H9 (cell line): ENCODE results near the gene SLC26A2. TPM values are rescaled to one million over a fixed set of nuclear protein-coding genes. Genes with fewer than 3 reads are reported as not detected.

Experiments used
- DNase-seq: peaks from one replicate; pipeline ENCODE4 v3.0.0-alpha.2; 2017
- H2AFZ ChIP-seq: one replicate; pipeline ENCODE4 v1.6.1; 2013; ENCODE audit warnings: mild to moderate bottlenecking, low read length, control low read depth, moderate library complexity
- H2AK5ac ChIP-seq: 2 replicates; pipeline ENCODE4 v1.6.1; 2013; ENCODE audit warnings: low read length, control low read depth, mixed read lengths; ENCODE audit not compliant: insufficient read length
- H2BK120ac ChIP-seq: one replicate; pipeline ENCODE4 v1.6.1; 2013; ENCODE audit warnings: low read depth, mild to moderate bottlenecking, low read length, control low read depth, inconsistent platforms; ENCODE audit not compliant: poor library complexity, severe bottlenecking
- H2BK12ac ChIP-seq: 2 replicates; pipeline ENCODE4 v1.6.1; 2013; ENCODE audit warnings: low read length, control low read depth, mixed read lengths, low read depth; ENCODE audit not compliant: insufficient read length
- H2BK15ac ChIP-seq: 2 replicates; pipeline ENCODE4 v1.6.1; 2013; ENCODE audit warnings: low read depth, low read length, control low read depth
- H2BK20ac ChIP-seq: one replicate; pipeline ENCODE4 v1.6.1; 2013; ENCODE audit warnings: low read depth, mild to moderate bottlenecking, low read length, control low read depth, inconsistent platforms; ENCODE audit not compliant: poor library complexity, severe bottlenecking
- H2BK5ac ChIP-seq: 2 replicates; pipeline ENCODE4 v1.6.1; 2013; ENCODE audit warnings: low read length, control low read depth, mixed read lengths; ENCODE audit not compliant: insufficient read length
- H3K14ac ChIP-seq: 2 replicates; pipeline ENCODE4 v1.6.1; 2013; ENCODE audit warnings: low read length, control low read depth; ENCODE audit not compliant: insufficient read depth
- H3K18ac ChIP-seq: 2 replicates; pipeline ENCODE4 v1.6.1; 2013; ENCODE audit warnings: low read depth, mild to moderate bottlenecking, mixed read lengths, low read length, control low read depth; ENCODE audit not compliant: insufficient read length
- H3K23ac ChIP-seq: 2 replicates; pipeline ENCODE4 v1.6.1; 2013; ENCODE audit warnings: low read length, control low read depth, mixed read lengths, low read depth; ENCODE audit not compliant: insufficient read length
- H3K23me2 ChIP-seq: 2 replicates; pipeline ENCODE4 v1.6.1; 2013; ENCODE audit warnings: low read depth, mild to moderate bottlenecking, mixed read lengths, low read length, control low read depth; ENCODE audit not compliant: insufficient read length, poor library complexity, severe bottlenecking
- H3K27ac ChIP-seq: 2 replicates; pipeline ENCODE4 v1.5.1; 2013; ENCODE audit warnings: low read length, control low read depth, mixed read lengths, low read depth; ENCODE audit not compliant: insufficient read length
- H3K27me3 ChIP-seq: 2 replicates; pipeline ENCODE4 v1.6.1; 2013; ENCODE audit warnings: low read length, control low read depth, inconsistent platforms; ENCODE audit not compliant: insufficient read depth
- H3K4ac ChIP-seq: 2 replicates; pipeline ENCODE4 v1.6.1; 2013; ENCODE audit warnings: low read depth, mild to moderate bottlenecking, control low read depth, inconsistent platforms, low read length, moderate library complexity
- H3K4me1 ChIP-seq: 2 replicates; pipeline ENCODE4 v1.6.1; 2013; ENCODE audit warnings: low read length, control low read depth, inconsistent platforms; ENCODE audit not compliant: insufficient read depth
- H3K4me2 ChIP-seq: 2 replicates; pipeline ENCODE4 v1.6.1; 2013; ENCODE audit warnings: low read length, control low read depth, mixed read lengths; ENCODE audit not compliant: insufficient read length, insufficient read depth
- H3K56ac ChIP-seq: 2 replicates; pipeline ENCODE4 v1.6.1; 2013; ENCODE audit warnings: low read depth, mild to moderate bottlenecking, mixed read lengths, low read length, control low read depth; ENCODE audit not compliant: insufficient read length
- H3K79me1 ChIP-seq: 2 replicates; pipeline ENCODE4 v1.6.1; 2013; ENCODE audit warnings: low read depth, mild to moderate bottlenecking, moderate library complexity, low read length, control low read depth, inconsistent platforms; ENCODE audit not compliant: insufficient read depth, poor library complexity, severe bottlenecking
- H3K79me2 ChIP-seq: 2 replicates; pipeline ENCODE4 v1.6.1; 2013; ENCODE audit warnings: low read length, control low read depth, inconsistent platforms; ENCODE audit not compliant: insufficient read depth
- H3K9ac ChIP-seq: 2 replicates; pipeline ENCODE4 v1.6.1; 2013; ENCODE audit warnings: low read length, control low read depth, mixed read lengths; ENCODE audit not compliant: insufficient read length; ENCODE audit errors: extremely low read depth
- H3K9me3 ChIP-seq: one replicate; pipeline ENCODE4 v1.6.1; 2013; ENCODE audit warnings: low read depth, low read length, inconsistent platforms; ENCODE audit not compliant: control insufficient read depth
- H3T11ph ChIP-seq: one replicate; pipeline ENCODE4 v1.6.1; 2013; ENCODE audit warnings: mild to moderate bottlenecking, low read length, control low read depth, inconsistent platforms
- H4K20me1 ChIP-seq: one replicate; pipeline ENCODE4 v1.6.1; 2013; ENCODE audit not compliant: control insufficient read depth, insufficient read length, insufficient read depth
- H4K5ac ChIP-seq: 2 replicates; pipeline ENCODE4 v1.6.1; 2013; ENCODE audit warnings: low read depth, mild to moderate bottlenecking, mixed read lengths, low read length, control low read depth; ENCODE audit not compliant: insufficient read length
- H4K8ac ChIP-seq: replicated peaks from 2 replicates; pipeline ENCODE4 v1.6.1; 2013; ENCODE audit warnings: low read length, control low read depth, mixed read lengths, low read depth; ENCODE audit not compliant: insufficient read length
- H4K91ac ChIP-seq: 2 replicates; pipeline ENCODE4 v1.6.1; 2013; ENCODE audit warnings: low read depth, mild to moderate bottlenecking, moderate library complexity, mixed read lengths, low read length, control low read depth; ENCODE audit not compliant: insufficient read length
- H3K27ac Mint-ChIP-seq, 3 experiments: 2 replicates in 2 of 3; 3 replicates in 1 of 3; pipeline ENCODE4 v1.8.0; 2020 to 2021; ENCODE audit warnings: mixed read lengths in 3 of 3, mild to moderate bottlenecking in 1 of 3, moderate library complexity in 1 of 3
- H3K27me3 Mint-ChIP-seq: 2 replicates; pipeline ENCODE4 v1.8.0; 2021; ENCODE audit warnings: low read depth, mild to moderate bottlenecking, moderate library complexity, mixed read lengths
- H3K36me3 Mint-ChIP-seq, 3 experiments: 2 replicates in 2 of 3; 3 replicates in 1 of 3; pipeline ENCODE4 v1.8.0; 2020 to 2021; ENCODE audit warnings: low read depth in 3 of 3, mixed read lengths in 3 of 3; ENCODE audit not compliant: insufficient read depth in 1 of 3
- H3K4me1 Mint-ChIP-seq, 2 experiments: 2 replicates each; pipeline ENCODE4 v1.8.0; 2020; ENCODE audit warnings: mixed read lengths in 2 of 2
- H3K4me3 Mint-ChIP-seq, 2 experiments: 2 replicates in 1 of 2; 3 replicates in 1 of 2; pipeline ENCODE4 v1.8.0; 2020 to 2021; ENCODE audit warnings: mild to moderate bottlenecking in 2 of 2, mixed read lengths in 2 of 2, moderate library complexity in 1 of 2
- H3K9me3 Mint-ChIP-seq, 2 experiments: 2 replicates in 1 of 2; 3 replicates in 1 of 2; pipeline ENCODE4 v1.8.0; 2020; ENCODE audit warnings: mild to moderate bottlenecking in 2 of 2, mixed read lengths in 2 of 2, moderate library complexity in 1 of 2
- WGBS: extraction: QIAGEN DNeasy Blood & Tissue Kit; methylation state at CpG from one replicate; pipeline ENCODE4 v1.1.7; 2013; ENCODE audit warnings: missing lambda C conversion rate, low lambda C conversion rate, mixed read lengths; ENCODE audit not compliant: insufficient read length; ENCODE audit errors: extremely low coverage; 5-methylcytosine and 5-hydroxymethylcytosine counted together
- total RNA-seq: library from RNA; stranded (reverse); gene quantifications from 2 replicates; pipeline ENCODE4 v1.2.1, GENCODE V29; 2021
- TF ChIP-seq, protein P1 (sequence below): fragments of 200-600 bp; sonication (generic); conservative IDR thresholded peaks from 3 replicates; pipeline ENCODE4 v1.8.0; 2021; ENCODE audit warnings: antibody characterized with exemption, mild to moderate bottlenecking

Gene SLC26A2
- total RNA-seq, 1 experiment from 2014 or later: 5.9 TPM

GRCh38 chr5:149913436-149914419, 46.8 kb upstream of the SLC26A2 start:
- H4K8ac ChIP-seq: no peak overlapping the region
- H3K23ac ChIP-seq: no peak overlapping the region
- no peak overlapping the region for H3K14ac ChIP-seq
- H2BK20ac ChIP-seq: no peak overlapping the region
- no peak overlapping the region for H3K4ac ChIP-seq
- no peaks in the 10 kb centered on the region for H4K20me1 ChIP-seq
- no peak overlapping the region for H4K5ac ChIP-seq
- H3K18ac ChIP-seq: no peak overlapping the region
- no CpG with 5 or more reads among the region's 7 CpGs for WGBS
- Mint-ChIP-seq H3K27me3 (peaks cover 1% of the 10 kb centered on the region), H3K4me3 (no peak overlapping the region), H3K9me3 (no peaks in the 10 kb centered on the region; a peak in 1 of 5 replicates), H3K36me3 (no peaks in the 10 kb centered on the region), H3K4me1 (peaks cover 8 to 11% of the 10 kb centered on the region in 2 experiments; a peak in 3 of 4 replicates), H3K27ac (no peak overlapping the region)
- TF ChIP-seq, protein P1, sequence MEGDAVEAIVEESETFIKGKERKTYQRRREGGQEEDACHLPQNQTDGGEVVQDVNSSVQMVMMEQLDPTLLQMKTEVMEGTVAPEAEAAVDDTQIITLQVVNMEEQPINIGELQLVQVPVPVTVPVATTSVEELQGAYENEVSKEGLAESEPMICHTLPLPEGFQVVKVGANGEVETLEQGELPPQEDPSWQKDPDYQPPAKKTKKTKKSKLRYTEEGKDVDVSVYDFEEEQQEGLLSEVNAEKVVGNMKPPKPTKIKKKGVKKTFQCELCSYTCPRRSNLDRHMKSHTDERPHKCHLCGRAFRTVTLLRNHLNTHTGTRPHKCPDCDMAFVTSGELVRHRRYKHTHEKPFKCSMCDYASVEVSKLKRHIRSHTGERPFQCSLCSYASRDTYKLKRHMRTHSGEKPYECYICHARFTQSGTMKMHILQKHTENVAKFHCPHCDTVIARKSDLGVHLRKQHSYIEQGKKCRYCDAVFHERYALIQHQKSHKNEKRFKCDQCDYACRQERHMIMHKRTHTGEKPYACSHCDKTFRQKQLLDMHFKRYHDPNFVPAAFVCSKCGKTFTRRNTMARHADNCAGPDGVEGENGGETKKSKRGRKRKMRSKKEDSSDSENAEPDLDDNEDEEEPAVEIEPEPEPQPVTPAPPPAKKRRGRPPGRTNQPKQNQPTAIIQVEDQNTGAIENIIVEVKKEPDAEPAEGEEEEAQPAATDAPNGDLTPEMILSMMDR: no peak
- no peak overlapping the region for H2AK5ac ChIP-seq
- H2AFZ ChIP-seq: no peak overlapping the region
- DNase-seq: no peak
- H3K79me1 ChIP-seq: no peaks in the 10 kb centered on the region
- no peaks in the 10 kb centered on the region for H3K23me2 ChIP-seq
- H2BK120ac ChIP-seq: no peak overlapping the region
- H4K91ac ChIP-seq: no peak overlapping the region
- H2BK5ac ChIP-seq: no peak overlapping the region
- H3K27me3 ChIP-seq: no peaks in the 10 kb centered on the region
- H3K9me3 ChIP-seq: no peaks in the 10 kb centered on the region
- no peak overlapping the region for H3K56ac ChIP-seq
- H3K27ac ChIP-seq: no peak overlapping the region
- H3K79me2 ChIP-seq: no peaks in the 10 kb centered on the region
- no peaks in the 10 kb centered on the region; the same call in 1 of the 2 replicates for H3K4me1 ChIP-seq
- H2BK15ac ChIP-seq: no peak overlapping the region
- H3K9ac ChIP-seq: no peak overlapping the region
- H2BK12ac ChIP-seq: no peak overlapping the region
- H3T11ph ChIP-seq: no peak overlapping the region
- H3K4me2 ChIP-seq: no peak overlapping the region
